Measurements from ENCODE around the gene ALDH1A1.

The ALDH1A1 gene

GRCh38 chr9:72979405-72980100, 26.7 kb upstream of the ALDH1A1 start:
- no peak for DNase-seq (ENCODE audit: low read depth)

- DNase-seq (ENCODE audit: low read depth) = no peak
Measured at GRCh38 chr9:72978744-72979143, 25.9 kb upstream of the ALDH1A1 start.

- no peak for DNase-seq (ENCODE audit: low read depth)
Measured at GRCh38 chr9:72977670-72978069, 24.8 kb upstream of the ALDH1A1 start.

- no peak for DNase-seq (ENCODE audit: low read depth)
Measured at GRCh38 chr9:72974501-72974900, 21.6 kb upstream of the ALDH1A1 start.

- no peak for DNase-seq (ENCODE audit: low read depth)
Measured at GRCh38 chr9:72972636-72973035, 19.8 kb upstream of the ALDH1A1 start.

- no peak for DNase-seq (ENCODE audit: low read depth)
Measured at GRCh38 chr9:72971411-72971810, 18.6 kb upstream of the ALDH1A1 start.

GRCh38 chr9:72960446-72960845, 7.6 kb upstream of the ALDH1A1 start:
- no peak for DNase-seq (ENCODE audit: low read depth)

- DNase-seq (ENCODE audit: low read depth) = no peak
Measured at GRCh38 chr9:72958485-72959281, 5.8 kb upstream of the ALDH1A1 start.

GRCh38 chr9:72955571-72955970, 2.7 kb upstream of the ALDH1A1 start:
- no peak for DNase-seq (ENCODE audit: low read depth)

- no peak for DNase-seq (ENCODE audit: low read depth)
Measured at GRCh38 chr9:72955126-72955455, 2.2 kb upstream of the ALDH1A1 start.

- no peak for DNase-seq (ENCODE audit: low read depth)
Measured at GRCh38 chr9:72954431-72955125, 1.7 kb upstream of the ALDH1A1 start.

- DNase-seq (ENCODE audit: low read depth) = no peak
Measured at GRCh38 chr9:72952381-72952690, 517 bp downstream of the ALDH1A1 start.

- no peak for DNase-seq (ENCODE audit: low read depth)
Measured at GRCh38 chr9:72951520-72952380, 1.1 kb downstream of the ALDH1A1 start.

GRCh38 chr9:72950875-72951442, 1.9 kb downstream of the ALDH1A1 start:
- no peak for DNase-seq (ENCODE audit: low read depth)

- no peak for DNase-seq (ENCODE audit: low read depth)
Measured at GRCh38 chr9:72949918-72950325, 2.9 kb downstream of the ALDH1A1 start.

- no peak for DNase-seq (ENCODE audit: low read depth)
Measured at GRCh38 chr9:72949244-72949582, 3.6 kb downstream of the ALDH1A1 start.

- DNase-seq (ENCODE audit: low read depth) = no peak
Measured at GRCh38 chr9:72948575-72949243, 4.1 kb downstream of the ALDH1A1 start.

- DNase-seq (ENCODE audit: low read depth) = no peak
Measured at GRCh38 chr9:72947984-72948465, 4.8 kb downstream of the ALDH1A1 start.

GRCh38 chr9:72946821-72947220, 6.0 kb downstream of the ALDH1A1 start:
- no peak for DNase-seq (ENCODE audit: low read depth)

- DNase-seq (ENCODE audit: low read depth) = no peak
Measured at GRCh38 chr9:72946318-72946717, 6.5 kb downstream of the ALDH1A1 start.

GRCh38 chr9:72945391-72945790, 7.5 kb downstream of the ALDH1A1 start:
- no peak for DNase-seq (ENCODE audit: low read depth)

All from stimulated activated CD8-positive, alpha-beta memory T cell treated with anti-CD3 and anti-CD28 coated beads, Interleukin-15, amount 100 ng/mL, for 24 hours (primary cell).